KG1 (cell line): ENCODE data around the gene CFL2.

ENCODE experiments used
- DNase-seq: peaks from one replicate; lab custom pipeline; 2025; lab: John Stamatoyannopoulos, UW

Gene CFL2

GRCh38 chr14:34676516-34677211 lies 37.7 kb downstream of the CFL2 start:
- no peak for DNase-seq

- no peak for DNase-seq
Measured at GRCh38 chr14:34673702-34674101, 40.7 kb downstream of the CFL2 start.

- DNase-seq, result no peak
Measured at GRCh38 chr14:34671716-34672115, 42.7 kb downstream of the CFL2 start.

- no peak for DNase-seq
Measured at GRCh38 chr14:34668111-34668510, 46.3 kb downstream of the CFL2 start.

- DNase-seq, result no peak
Measured at GRCh38 chr14:34667007-34667406, 47.4 kb downstream of the CFL2 start.

- DNase-seq, result no peak
Measured at GRCh38 chr14:34665785-34666435, 48.5 kb downstream of the CFL2 start.

GRCh38 chr14:34662561-34663088 lies 51.8 kb downstream of the CFL2 start:
- no peak for DNase-seq

GRCh38 chr14:34660796-34661195 lies 53.6 kb downstream of the CFL2 start:
- DNase-seq, result no peak
